Stimulated activated CD8-positive, alpha-beta memory T cell treated with anti-CD3 and anti-CD28 coated beads, Interleukin-4, amount 100 ng/mL, for 48 hours (primary cell): ENCODE results near the gene BRME1.
"Not testable (repeated sequence)": the region's sequence is repeated elsewhere in the genome, so short reads cannot be mapped to it uniquely, and the experiment has no call there.

Experiments used
- DNase-seq: peaks from one replicate; pipeline ENCODE4 v3.0.0-alpha.2; 2020

BRME1 gene

GRCh38 chr19:13926010-13926409 lies 20.1 kb upstream of the BRME1 start:
- no peak for DNase-seq

DNA sequence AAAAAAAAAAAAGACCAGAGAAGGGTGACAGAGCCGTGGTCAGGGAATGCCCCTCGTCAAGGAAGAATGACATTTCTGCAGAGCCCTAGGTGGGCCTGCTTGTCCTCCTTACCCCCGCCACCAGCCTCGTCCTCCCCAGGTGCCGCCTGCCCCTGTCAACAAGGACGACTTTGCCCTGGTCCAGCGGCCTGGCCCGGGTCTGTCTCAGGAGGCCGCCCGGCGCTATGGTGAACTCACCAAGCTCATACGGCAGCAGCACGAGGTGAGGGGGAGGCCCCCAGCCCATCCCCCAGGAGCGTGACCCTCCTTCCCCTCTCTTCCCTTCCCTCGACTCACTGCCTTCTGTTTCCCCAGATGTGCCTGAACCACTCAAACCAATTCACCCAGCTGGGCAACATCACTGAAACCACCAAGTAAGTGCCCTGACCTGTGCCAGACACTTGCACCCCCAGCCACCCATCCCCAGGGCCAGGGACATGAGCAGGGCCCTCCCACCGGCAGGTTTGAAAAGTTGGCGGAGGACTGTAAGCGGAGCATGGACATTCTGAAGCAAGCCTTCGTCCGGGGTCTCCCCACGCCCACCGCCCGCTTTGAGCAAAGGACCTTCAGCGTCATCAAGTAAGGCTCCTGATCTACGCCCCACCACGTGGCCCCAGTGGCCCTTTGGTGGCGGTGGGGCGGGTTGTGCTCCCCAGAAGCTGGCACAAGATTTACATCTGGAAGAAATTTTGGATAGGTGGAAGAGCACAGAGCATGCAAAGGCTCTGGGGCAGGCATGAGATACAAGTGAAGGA lies 17.5 kb upstream of the BRME1 start:
- no peak for DNase-seq

DNA sequence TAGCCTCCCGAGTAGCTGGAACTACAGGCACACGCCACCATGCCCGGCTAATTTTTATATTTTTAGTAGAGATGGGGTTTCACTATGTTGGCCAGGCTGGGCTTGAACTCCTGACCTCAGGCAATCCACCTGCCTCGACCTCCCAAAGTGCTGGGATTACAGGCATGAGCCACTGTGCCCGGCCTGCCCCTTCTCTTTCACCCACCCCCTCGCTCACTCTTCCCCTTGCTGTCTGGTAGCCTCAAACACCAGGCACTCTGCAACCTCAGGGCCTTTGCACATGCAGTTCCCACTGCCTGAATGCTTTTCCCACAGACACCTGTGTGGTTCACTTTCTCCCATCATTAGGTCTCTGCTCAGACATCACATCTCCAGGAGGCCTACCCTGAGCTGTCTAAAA lies 16.2 kb upstream of the BRME1 start:
- DNase-seq: not testable (repeated sequence)

- DNase-seq: peak; percentile 48
These were observed 15.2 kb upstream of the BRME1 start for GRCh38 chr19:13920940-13921747.

- no peak for DNase-seq
These were observed 14.6 kb upstream of the BRME1 start for GRCh38 chr19:13920524-13920923.

DNA sequence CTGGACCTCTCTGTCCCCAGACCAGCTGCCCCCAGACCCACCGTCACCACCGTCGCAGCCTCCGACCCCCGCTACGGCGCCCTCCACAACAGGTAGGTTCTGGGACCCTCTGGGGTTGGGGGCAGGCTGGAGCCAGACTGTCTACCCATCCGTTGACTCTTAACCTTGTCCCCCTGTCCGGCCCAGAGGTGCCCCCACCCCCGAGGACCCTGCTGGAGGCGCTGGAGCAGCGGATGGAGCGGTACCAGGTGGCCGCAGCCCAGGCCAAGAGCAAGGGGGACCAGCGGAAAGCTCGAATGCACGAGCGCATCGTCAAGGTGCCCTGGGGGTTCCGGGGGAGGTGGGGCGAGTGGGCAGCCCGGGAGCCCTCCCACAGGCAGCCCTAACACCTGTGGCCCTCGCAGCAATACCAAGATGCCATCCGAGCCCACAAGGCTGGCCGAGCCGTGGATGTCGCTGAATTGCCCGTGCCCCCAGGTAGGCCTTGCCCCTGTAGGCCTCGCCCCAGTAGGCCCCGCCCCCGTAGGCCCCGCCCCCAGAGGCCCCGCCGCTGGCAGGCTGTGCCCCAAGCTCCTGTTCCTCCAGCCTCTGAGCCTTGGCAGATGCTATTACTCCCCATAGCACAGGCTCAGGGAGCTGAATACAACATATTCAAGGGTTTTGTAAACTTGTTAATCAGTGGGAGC lies 13.0 kb upstream of the BRME1 start:
- no peak for DNase-seq

DNA sequence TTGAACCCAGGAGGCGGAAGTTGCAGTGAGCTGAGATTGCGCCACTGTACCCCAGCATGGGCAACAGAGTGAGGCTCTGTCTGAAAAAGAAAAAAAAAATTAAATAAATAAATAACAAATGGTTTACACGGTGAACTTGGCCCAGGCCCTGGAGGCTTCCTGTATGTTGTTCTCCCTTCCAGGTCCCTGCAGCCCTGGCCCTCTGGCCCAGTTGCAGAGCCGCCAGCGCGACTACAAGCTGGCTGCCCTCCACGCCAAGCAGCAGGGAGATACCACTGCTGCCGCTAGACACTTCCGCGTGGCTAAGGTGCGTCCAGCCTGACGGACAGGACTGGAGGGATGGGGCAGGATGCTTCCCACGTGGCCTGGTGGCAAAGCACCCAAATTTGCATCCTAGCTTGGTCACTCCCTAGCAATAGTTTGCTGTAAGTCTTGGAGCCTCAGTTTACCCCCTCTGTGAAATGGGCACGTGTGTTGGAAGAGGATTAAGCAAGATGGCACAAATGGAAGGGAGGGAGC lies 12.0 kb upstream of the BRME1 start:
- no peak for DNase-seq

- no peak for DNase-seq
These were observed 8.9 kb upstream of the BRME1 start for GRCh38 chr19:13914777-13915176.

GRCh38 chr19:13913352-13913751 lies 7.4 kb upstream of the BRME1 start:
- DNase-seq: no peak

- no peak for DNase-seq
These were observed 3.5 kb upstream of the BRME1 start for GRCh38 chr19:13909430-13909829.

GRCh38 chr19:13908674-13909073 lies 2.8 kb upstream of the BRME1 start:
- no peak for DNase-seq

GRCh38 chr19:13906910-13907309 lies 993 bp upstream of the BRME1 start:
- DNase-seq: no peak

- peak; percentile 46 for DNase-seq
These were observed 596 bp upstream of the BRME1 start for GRCh38 chr19:13906521-13906904.

DNA sequence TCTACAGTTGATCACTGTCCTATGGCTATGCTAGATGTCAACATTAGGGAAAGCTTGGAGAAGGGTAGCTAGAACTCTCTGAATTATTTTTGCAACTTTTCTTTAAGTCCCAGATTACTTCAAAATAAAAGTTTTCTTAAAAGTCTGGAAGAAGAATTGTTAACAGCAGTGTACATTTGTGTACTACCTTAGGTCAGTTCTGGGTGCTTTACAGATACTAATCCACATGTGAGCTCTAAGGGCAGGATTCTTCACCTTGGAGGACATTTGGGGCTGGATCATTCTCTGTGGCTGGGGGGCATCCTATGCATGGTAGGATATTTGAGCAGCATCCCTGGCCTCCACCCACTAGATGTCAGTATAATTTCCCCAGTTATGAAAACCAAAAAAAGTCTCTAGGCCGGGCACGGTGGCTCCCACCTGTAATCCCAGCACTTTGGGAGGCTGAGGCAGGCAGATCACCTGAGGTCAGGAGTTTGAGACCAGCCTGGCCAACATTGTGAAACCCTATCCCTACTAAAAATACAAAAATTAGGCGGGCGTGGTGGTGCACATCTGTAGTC lies 2.8 kb downstream of the BRME1 start:
- DNase-seq: no peak

GRCh38 chr19:13899912-13900584 lies 5.9 kb downstream of the BRME1 start:
- no peak for DNase-seq

- DNase-seq: no peak
These were observed 6.5 kb downstream of the BRME1 start for GRCh38 chr19:13899393-13899792.

DNA sequence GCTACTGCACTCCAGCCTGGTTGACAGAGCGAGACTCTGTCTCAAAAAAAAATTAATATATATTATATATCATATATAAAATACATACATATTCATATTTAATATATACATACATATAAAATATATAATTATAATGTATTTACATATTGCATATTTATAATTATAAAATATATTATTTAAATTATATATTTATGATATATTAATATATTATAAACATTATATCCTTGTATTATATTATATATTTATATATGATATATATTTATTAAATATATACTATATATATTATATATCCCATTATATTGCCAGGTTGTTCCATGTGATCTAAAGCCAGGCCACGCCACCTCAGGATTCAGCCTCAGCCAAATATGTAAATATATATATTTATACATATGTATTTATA lies 9.7 kb downstream of the BRME1 start:
- no peak for DNase-seq

- no peak for DNase-seq
These were observed 11.4 kb downstream of the BRME1 start for GRCh38 chr19:13894552-13894951.

- DNase-seq: no peak
These were observed 13.0 kb downstream of the BRME1 start for GRCh38 chr19:13892870-13893269.

- DNase-seq: no peak
These were observed 15.8 kb downstream of the BRME1 start for GRCh38 chr19:13890136-13890535.

DNA sequence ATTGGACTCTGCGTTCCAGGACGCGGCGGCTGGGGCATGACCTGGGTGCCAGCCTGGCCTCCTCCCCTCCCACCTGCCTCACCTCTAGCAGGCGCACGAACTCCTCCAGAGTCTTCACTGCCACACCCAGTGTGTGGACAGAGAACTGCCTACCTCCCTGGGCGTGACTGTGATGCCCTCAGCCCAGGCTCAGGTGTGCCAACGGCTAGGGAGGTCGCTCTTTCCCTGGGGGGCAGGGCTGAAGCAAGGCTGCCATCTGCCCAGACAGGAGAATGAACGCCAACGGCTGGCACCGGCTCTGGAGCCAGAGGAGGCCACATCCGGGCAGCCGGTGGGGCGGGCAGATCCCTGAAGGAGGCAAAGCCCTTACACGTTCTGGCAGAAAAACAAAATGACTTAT lies 17.6 kb downstream of the BRME1 start:
- no peak for DNase-seq

- DNase-seq: no peak
These were observed 18.4 kb downstream of the BRME1 start for GRCh38 chr19:13887517-13887916.

DNA sequence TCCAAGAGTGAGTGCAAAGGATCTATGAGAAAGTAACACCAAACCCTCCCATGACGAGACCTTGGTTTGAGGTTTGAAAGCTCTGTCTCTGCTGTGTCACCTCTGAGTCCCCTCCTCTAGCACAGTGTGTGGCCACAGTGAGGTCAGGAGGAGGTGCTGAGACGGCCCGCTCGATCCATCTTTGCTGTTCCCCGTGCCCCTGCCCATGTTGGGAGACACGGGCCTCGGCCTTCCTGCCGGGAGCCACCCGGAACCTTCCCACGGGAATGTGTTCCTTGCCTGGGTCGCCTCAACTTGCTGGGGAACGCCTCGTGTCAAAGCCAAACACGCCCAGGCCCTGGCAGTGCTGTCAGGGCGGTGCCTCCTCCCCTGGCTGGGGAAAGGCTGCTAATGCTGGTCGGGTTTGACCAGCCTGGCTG lies 18.9 kb downstream of the BRME1 start:
- peak; percentile 45 for DNase-seq
